ENCODE data around the gene ITGAV.

Gene ITGAV

DNA sequence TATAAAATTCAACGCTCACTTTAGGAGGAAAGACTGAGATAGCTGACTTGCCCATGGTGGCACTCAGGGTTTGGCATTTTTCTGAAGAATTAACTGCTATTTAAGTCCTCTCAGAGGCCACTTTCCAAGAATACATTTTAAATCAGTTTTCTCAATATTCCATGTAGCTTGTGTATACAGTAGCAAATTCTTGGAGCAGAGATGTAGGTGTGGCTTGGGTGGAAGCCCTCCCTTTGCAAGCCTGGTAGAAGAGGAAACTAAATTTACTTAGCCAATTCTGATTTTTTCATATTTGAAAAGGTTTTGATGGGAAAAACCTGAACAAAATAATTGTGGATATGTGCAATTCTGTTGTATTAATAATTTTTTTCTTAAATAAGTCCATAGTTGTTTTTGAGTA is 14.0 kb upstream of the ITGAV start:
- DNase-seq: no peak

DNA sequence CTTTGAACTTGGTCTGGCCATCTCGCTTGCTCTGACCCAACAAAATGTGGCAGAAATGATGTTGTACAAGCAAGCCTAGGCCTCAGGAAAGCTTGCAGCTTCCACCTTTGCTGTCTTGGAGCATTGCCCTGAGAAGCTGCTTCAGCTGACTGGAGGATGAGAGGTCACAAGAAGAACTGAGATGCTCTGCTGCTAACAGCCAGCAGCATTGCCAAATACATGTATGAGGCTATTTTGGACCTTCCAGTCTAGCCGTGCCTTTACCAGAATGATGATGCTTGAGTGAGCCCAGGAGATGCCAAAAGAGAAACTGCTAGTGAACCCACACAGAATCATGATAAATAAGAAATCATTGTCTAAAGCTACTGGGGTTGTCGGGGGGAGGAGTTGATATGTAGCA is 13.2 kb upstream of the ITGAV start:
- no peak for DNase-seq

GRCh38 chr2:186582698-186583097 is 7.2 kb upstream of the ITGAV start:
- no peak for DNase-seq

GRCh38 chr2:186584053-186584452 is 5.8 kb upstream of the ITGAV start:
- DNase-seq: no peak

GRCh38 chr2:186588421-186588820 is 1.4 kb upstream of the ITGAV start:
- no peak for DNase-seq

GRCh38 chr2:186588940-186589611 is 780 bp upstream of the ITGAV start:
- no peak for DNase-seq

DNA sequence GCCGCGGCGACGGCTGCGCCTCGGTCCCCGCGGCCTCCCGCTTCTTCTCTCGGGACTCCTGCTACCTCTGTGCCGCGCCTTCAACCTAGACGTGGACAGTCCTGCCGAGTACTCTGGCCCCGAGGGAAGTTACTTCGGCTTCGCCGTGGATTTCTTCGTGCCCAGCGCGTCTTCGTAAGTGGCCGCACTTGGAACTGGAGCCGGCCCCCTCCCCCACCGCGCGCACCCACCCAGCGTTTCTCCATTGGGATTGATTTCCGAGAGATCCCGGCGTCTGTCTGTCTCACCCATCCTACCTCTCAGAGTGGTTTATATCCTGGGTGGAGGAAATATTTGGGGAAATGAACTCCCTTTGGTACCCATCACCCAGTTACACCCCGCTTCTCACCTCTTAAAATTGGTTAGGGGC is 498 bp downstream of the ITGAV start:
- no peak for DNase-seq

GRCh38 chr2:186590759-186591505 is 1.1 kb downstream of the ITGAV start:
- DNase-seq: peak; percentile 24

DNA sequence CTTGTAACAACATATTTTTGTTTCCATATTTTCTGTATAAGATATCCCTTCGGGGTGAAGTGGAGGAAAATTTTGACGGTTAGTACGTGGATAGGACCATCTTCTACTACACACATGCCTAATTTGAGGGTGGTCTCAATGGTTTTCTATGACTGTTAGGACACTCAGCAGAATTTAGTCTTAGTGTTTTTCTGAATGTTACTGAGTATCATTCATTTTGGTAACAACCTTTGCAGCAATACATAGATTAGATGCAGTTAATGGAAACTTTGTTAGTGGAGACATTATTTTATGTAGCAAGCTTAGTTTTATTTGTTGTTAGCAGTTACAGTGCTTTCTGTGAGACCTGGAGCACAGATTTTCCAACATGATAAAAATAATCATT is 1.6 kb downstream of the ITGAV start:
- no peak for DNase-seq

- no peak for DNase-seq
Measured at GRCh38 chr2:186592137-186592875, 2.5 kb downstream of the ITGAV start.

- no peak for DNase-seq
Measured at GRCh38 chr2:186593523-186593922, 3.7 kb downstream of the ITGAV start.

DNA sequence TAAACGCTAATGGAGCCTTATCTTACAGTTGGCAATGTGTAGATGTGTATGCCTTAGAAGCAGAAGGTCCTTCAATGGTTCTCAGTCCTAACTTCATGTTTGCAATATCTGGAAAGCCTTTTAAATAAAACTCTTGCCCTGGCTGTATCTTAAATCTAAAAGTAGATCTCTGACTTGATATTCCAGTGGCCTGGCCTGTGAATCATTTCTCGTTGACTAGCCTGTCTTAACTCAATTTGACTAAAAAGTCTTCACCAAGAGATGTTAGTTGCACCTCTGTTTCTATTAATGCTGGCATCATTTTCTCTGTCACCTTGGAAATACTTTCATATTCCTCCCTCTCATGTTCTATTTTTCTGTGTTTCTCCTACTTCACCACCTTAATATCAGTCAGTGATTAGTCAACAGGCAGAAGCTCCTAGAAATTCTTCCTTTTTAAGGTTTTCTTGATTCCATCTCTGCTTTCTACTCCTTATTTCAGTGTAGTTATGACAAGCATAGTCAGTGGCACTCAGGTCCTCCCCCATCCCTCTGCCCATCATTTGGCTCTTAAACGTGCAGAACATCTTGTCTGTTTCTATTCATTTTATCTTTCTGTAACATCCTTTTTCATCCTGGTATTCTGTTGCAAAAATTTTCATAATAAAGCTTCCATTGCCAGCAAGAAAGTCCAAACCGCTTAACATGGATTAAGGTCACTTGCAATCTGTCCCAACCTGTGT is 4.3 kb downstream of the ITGAV start:
- no peak for DNase-seq

DNA sequence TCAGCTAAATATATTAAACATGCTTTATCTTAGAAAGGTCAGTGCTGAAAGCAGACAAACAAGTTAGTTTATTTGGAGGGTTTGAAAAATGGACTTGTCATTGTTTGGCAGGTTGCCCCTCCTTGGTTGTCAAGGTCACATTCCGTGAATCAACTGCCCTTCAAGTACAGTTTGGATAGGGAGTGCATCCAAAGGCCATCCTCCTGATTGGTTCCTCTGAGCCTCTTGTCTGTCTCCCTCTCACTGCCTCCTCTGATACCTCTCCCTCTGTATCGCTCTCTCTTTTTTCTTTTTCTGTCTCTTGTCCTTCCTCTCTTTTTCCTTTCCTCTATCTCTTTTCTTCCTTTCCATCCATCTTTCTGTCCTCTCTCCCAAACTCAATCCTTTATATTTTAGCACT is 5.4 kb downstream of the ITGAV start:
- no peak for DNase-seq

- DNase-seq: no peak
Measured at GRCh38 chr2:186599186-186599778, 9.4 kb downstream of the ITGAV start.

GRCh38 chr2:186603286-186603685 is 13.4 kb downstream of the ITGAV start:
- DNase-seq: no peak

DNA sequence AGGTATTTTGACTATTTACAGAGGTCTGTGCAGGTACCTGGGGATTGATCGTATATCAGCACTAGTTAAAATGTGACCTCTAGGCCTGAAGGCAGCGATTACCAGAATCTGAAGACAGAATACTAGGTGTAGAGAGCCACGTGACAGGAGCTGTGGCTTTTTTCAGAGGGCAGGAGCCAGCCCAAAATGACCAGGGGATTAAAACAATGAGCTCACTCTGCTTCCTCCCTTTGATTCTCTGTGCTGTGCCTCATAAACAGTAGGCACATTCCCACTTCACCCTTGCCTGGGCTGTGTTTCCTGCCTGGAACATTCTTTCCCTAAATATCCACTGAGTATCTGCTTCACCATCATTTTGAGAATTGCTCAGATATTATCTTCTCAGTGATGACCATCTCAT is 15.2 kb downstream of the ITGAV start:
- no peak for DNase-seq

GRCh38 chr2:186607660-186608324 is 17.9 kb downstream of the ITGAV start:
- DNase-seq: no peak

DNA sequence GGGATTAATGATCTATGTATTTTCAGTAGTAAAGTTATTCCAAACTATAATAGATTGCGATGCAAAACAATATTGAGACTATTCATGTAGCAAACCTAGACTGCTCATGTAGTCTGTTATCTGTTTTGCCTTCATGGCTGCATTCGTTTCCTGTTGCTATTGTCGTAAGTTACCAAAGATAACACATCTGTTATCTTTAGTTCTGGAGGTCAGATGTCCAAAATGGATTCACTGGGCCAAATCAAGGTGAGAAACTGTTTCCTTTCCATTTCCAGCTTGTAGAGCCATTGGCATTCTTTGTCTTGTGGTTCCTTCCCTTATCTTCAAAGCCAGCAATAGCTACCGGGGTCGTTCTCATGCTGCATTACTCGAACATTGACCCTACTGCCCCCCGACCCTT is 20.9 kb downstream of the ITGAV start:
- no peak for DNase-seq

GRCh38 chr2:186611526-186611925 is 21.7 kb downstream of the ITGAV start:
- DNase-seq: no peak

DNA sequence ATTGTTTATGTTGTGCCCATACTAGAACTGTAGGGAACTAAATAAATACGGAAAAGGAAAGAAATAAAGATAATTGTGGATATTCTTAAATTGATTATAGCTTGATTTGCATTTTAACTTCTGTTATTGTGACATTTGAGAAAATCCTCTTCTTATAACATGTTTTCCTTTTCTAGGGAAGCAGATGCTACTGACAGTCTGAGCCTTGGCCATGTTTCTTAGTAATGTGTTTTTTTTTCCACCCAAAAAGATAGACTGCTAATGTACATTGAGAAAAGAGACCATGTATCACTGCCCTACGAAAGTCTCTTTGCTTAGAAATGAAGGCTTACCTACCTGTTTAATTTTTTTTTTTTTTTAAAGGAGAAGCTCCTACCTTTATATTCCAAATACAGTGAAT is 22.2 kb downstream of the ITGAV start:
- no peak for DNase-seq

DNA sequence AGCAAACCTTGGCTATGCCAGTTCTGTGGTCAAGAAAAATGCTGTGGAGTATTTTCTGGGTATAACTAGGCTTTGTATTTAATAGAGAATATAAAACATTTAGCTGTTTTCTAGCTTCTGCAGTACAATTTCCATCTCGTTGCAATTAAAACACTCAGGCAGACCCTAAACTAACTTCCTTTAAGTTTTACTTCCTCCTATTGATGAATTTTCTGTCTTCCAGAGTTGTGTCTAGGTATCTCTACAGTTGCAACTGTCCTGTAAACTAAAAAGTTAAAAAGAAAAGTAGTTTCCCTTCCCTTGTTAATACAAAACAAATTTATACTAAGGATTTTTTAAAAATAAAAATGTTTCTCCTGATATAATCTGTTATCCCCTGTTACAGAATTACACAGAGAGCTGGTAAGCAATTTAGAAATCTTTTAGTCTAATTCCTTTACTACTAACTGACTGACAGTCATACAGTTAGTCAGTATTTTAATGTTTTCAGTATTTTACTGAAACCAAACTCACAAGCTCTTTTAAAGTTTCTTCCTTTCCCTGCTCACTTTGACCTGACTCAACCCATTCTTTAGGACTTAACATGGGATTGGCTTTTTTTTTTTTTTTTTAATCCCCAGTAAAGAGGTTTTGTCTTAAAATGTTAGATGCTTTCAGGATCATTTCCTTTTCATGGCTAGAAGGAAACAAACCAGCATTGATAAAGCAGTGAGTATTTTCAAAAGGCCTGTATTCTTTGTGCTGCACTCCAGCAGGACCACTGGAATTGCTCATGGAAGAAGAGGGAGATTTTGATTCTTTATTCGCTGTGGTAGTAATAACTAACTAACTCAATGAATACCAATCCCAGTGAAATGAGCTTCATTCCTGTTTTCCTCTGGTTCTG is 22.9 kb downstream of the ITGAV start:
- DNase-seq: no peak
